Body of pancreas (tissue), 4 donors: Measurements from ENCODE around the gene TMEM255B. TPM values are rescaled to one million over a fixed set of nuclear protein-coding genes. Genes with fewer than 3 reads are reported as not detected.
A peak's percentile ranks its signal among the peaks of the same experiment; 100 is the strongest.

ENCODE experiments used
- ATAC-seq: fragments of 150-250 bp; one replicate; pipeline ENCODE4 v1.9.1; 2016
- DNase-seq, 4 donors: peaks; one replicate each; pipeline ENCODE4 v3.0.0-alpha.2; 2019
- H3K27ac ChIP-seq, 4 donors: fragments of 200-600 bp; sonication (generic); 1 replicate in 3 of 4; 2 replicates in 1 of 4; pipeline versions ENCODE4 v1.5.1 to v1.6.1; 2016 to 2019; ENCODE audit warnings: mild to moderate bottlenecking in 1 of 4, mixed read lengths in 1 of 4, moderate library complexity in 1 of 4
- H3K27me3 ChIP-seq, 2 donors: fragments of 200-600 bp; sonication (generic); one replicate each; pipeline ENCODE4 v1.6.0; 2016; ENCODE audit warnings: mild to moderate bottlenecking in 1 of 2
- H3K36me3 ChIP-seq, 2 donors: fragments of 200-600 bp; sonication (generic); replicated peaks in 1 of 2; 2 replicates each; pipeline ENCODE4 v1.5.1; 2016; ENCODE audit warnings: low read depth in 2 of 2; ENCODE audit not compliant: insufficient read depth in 1 of 2
- H3K4me1 ChIP-seq: fragments of 200-600 bp; sonication (generic); one replicate; pipeline ENCODE4 v1.6.0; 2016
- H3K4me3 ChIP-seq, 2 donors: fragments of 200-600 bp; sonication (generic); 1 replicate in 1 of 2; 2 replicates in 1 of 2; pipeline ENCODE4 v1.5.1; 2016 to 2019
- H3K9me3 ChIP-seq, 3 donors: fragments of 200-600 bp; sonication (generic); 1 replicate in 2 of 3; 2 replicates in 1 of 3; pipeline ENCODE4 v1.5.1; 2016
- POLR2A ChIP-seq, 3 donors: fragments of 450-650 bp; IDR thresholded peaks; one replicate each; pipeline ENCODE4 v1.6.1; 2016; ENCODE audit warnings: antibody characterized with exemption in 3 of 3, mild to moderate bottlenecking in 2 of 3
- WGBS, 2 donors: methylation state at CpG; one replicate each; pipeline ENCODE4 v1.1.5; 2017; 5-methylcytosine and 5-hydroxymethylcytosine counted together
- intact Hi-C: fragments of 100-400 bp; cut with DNase I; formaldehyde crosslinking; loops from one replicate; pipeline ENCODE4 v1.15.1; 2023
- total RNA-seq, 2 donors: library from RNA; depleted of rRNA; stranded (reverse); fragments of >200 nt; gene quantifications; one replicate each; pipeline ENCODE4 v1.1.0, GENCODE V29; 2016
- TF ChIP-seq, protein P1 (sequence below), 7 experiments: fragments of 450-650 bp in 4 of 7; fragments of 200-600 bp in 3 of 7; sonication (generic) in 3 of 7; IDR thresholded peaks; one replicate each; pipeline ENCODE4 v1.5.1; 2016 to 2019; ENCODE audit warnings: antibody characterized with exemption in 7 of 7

Gene TMEM255B
- total RNA-seq, 2 donors from 2014 or later: 1.0 to 4.6 TPM

DNA sequence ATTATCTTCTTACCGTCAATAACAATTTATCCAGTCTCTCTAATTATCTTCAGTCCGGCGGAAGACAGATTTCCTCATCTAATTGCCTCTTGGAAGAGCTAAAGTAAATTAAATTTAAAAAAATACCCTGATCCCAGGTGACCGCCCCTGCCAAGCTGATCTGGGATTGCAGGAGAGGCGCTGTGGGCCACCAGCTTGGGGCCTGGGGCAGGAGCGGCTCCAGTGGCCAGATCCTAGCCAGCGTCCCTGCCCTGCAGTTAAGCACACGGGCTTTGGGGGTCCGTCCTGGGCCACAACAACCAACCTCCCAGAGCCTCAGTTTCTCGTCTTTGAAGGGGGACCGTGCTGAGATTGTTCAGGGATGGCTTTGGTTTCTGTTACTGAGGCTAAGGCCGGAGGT lies 12.4 kb upstream of the TMEM255B start:
- Histone ChIP-seq H3K27ac (no peak overlapping the region), H3K4me3 (no peak overlapping the region), H3K36me3 (no peaks in the 10 kb centered on the region), H3K4me1 (no peaks in the 10 kb centered on the region), H3K27me3 (no peaks in the 10 kb centered on the region), H3K9me3 (no peaks in the 10 kb centered on the region)
- intact Hi-C loops: no loop called here
- ATAC-seq (no peak), DNase-seq (peak in 1 of 4 donors; percentile 2)
- 86% methylated on average over 8 to 12 of the region's 12 CpGs for WGBS, 2 donors
- no peak for TF ChIP-seq POLR2A (IDR thresholded peaks at IDR 0.05)
- TF ChIP-seq, protein P1, sequence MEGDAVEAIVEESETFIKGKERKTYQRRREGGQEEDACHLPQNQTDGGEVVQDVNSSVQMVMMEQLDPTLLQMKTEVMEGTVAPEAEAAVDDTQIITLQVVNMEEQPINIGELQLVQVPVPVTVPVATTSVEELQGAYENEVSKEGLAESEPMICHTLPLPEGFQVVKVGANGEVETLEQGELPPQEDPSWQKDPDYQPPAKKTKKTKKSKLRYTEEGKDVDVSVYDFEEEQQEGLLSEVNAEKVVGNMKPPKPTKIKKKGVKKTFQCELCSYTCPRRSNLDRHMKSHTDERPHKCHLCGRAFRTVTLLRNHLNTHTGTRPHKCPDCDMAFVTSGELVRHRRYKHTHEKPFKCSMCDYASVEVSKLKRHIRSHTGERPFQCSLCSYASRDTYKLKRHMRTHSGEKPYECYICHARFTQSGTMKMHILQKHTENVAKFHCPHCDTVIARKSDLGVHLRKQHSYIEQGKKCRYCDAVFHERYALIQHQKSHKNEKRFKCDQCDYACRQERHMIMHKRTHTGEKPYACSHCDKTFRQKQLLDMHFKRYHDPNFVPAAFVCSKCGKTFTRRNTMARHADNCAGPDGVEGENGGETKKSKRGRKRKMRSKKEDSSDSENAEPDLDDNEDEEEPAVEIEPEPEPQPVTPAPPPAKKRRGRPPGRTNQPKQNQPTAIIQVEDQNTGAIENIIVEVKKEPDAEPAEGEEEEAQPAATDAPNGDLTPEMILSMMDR (IDR thresholded peaks at IDR 0.05): no peak

DNA sequence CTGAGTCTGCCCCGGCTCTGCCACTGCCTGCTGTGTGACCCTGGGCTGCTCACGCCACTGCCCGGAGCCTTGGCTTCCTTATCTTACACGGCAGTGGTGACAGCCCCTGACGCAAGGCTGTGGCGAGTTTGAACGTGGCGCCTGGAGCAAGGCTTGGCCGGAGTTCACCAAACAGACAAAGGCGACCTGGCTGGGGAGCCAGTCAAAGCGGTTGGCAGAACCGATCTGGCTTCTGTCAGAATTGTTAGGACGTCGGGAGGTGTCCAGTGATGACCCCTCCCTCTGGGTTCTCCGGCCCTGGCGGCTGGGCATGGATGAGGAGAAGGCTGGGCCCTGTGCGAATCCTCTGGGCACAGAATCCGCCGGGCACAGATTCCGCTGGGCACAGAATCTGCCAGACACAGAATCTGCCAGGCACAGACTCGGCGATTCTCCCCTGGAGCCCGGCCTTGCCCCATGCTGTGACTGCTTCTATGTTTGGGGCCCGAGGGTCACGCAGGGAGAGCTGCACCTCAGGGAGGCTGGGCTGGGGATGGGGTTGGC lies 11.7 kb upstream of the TMEM255B start:
- intact Hi-C loops: no loop called here
- WGBS, 2 donors: 79 to 89% methylated on average over 12 to 24 of the region's 25 CpGs
- DNase-seq: peak in 1 of 4 donors; percentile 7

DNA sequence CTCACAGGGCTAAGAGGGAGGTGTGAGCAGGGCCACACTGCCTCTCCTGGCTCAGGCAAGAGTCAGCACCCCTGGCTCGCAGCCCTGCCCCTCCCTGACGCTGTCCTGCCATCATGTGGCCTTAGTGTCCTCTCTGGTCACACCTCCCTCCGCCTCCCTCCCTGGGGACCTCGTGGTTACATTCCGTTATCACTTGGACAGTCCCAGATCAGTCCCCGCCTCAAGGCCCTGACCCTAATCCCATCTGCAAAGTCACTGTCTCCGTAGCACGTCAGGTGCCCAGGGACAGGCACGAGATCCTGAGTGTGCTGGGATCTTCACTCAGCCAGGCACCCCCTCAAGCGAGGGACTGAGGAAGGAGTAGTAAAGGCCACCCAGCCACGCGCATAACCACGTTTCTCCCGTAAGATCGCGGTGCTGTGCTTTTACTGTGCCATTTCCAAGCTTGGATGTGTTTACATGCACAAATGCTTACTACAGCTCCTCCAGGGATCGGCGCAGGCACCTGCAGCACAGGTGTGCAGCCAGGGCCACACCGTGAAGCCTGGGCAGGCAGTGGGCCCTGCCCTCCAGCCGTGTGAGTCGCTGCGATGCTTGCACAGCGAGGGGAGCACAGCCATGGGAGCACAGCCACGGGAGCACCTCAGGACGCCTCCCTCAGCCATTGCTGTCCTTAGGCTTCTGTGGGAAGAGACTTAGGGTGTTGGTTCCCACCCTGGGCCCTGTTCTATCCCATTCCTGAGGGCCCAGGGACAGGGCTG lies 10.7 kb upstream of the TMEM255B start:
- H3K4me1 ChIP-seq: no peaks in the 10 kb centered on the region
- H3K4me3 ChIP-seq: no peak overlapping the region
- WGBS, 2 donors: 77 to 78% methylated on average over 16 to 25 of the region's 25 CpGs
- no peaks in the 10 kb centered on the region for H3K27me3 ChIP-seq
- no peak for ATAC-seq
- H3K36me3 ChIP-seq: no peaks in the 10 kb centered on the region
- H3K27ac ChIP-seq: no peak overlapping the region
- intact Hi-C loops: no loop called here
- no peak for TF ChIP-seq POLR2A (IDR thresholded peaks at IDR 0.05)
- TF ChIP-seq, protein P1 (IDR thresholded peaks at IDR 0.05): no peak
- peak in 1 of 4 donors; percentile 7 for DNase-seq
- H3K9me3 ChIP-seq: no peaks in the 10 kb centered on the region

More for the DNA sequence above, 11.7 kb upstream of the TMEM255B start:
- peak; percentile 12 for ATAC-seq
- Histone ChIP-seq H3K4me3 (no peak overlapping the region), H3K36me3 (no peaks in the 10 kb centered on the region), H3K27me3 (no peaks in the 10 kb centered on the region), H3K27ac (no peak overlapping the region), H3K4me1 (no peaks in the 10 kb centered on the region), H3K9me3 (no peaks in the 10 kb centered on the region)
- no peak for TF ChIP-seq POLR2A (IDR thresholded peaks at IDR 0.05)
- TF ChIP-seq, protein P1 (IDR thresholded peaks at IDR 0.05): no peak

DNA sequence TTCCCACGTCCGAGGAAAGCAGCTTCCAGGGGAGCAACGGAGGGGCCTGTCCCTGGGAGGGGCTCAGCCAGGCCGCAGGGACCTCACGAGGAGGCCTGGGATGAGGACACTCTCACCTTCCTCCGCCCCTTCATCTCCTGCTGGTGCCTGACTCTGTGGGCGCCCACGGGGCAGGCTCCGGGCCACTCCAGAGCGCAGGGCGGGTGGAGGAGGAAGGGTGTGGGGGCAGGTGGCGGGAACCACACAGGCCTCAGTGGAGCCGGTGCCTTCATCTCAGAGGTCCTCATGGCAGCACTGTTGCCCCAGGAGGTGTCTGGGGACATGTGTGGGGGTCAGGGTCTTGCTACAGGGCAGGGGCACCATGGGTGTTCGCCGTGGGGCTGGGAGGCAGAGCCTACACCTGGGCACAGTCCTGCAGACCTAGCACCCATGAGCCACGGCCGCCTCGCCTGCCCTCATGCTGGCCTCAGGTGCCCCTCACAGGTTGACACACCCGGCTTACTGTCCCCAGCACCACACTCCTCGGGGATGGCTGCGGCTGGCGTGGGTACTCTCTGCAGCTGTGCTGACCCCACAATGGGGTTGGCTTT lies 10.1 kb upstream of the TMEM255B start:
- Histone ChIP-seq H3K36me3 (no peaks in the 10 kb centered on the region), H3K4me3 (no peak overlapping the region), H3K27ac (no peak overlapping the region), H3K4me1 (no peaks in the 10 kb centered on the region), H3K9me3 (no peaks in the 10 kb centered on the region), H3K27me3 (no peaks in the 10 kb centered on the region)
- no peak for ATAC-seq
- TF ChIP-seq, protein P1 (IDR thresholded peaks at IDR 0.05): no peak
- no peak for TF ChIP-seq POLR2A (IDR thresholded peaks at IDR 0.05)
- intact Hi-C loops: no loop called here
- peak in 1 of 4 donors; percentile 9 for DNase-seq
- WGBS, 2 donors: 86 to 87% methylated on average over 11 to 20 of the region's 22 CpGs
